Ishikawa (cell line): ENCODE results near the gene SNORC.

Experiments
- CEBPB ChIP-seq: IDR thresholded peaks from 2 replicates; pipeline ENCODE4 v1.6.1; 2012
- CREB1 ChIP-seq: IDR thresholded peaks from 2 replicates; pipeline ENCODE4 v1.6.1; 2012; ENCODE audit warnings: low read depth
- EGR1 ChIP-seq: IDR thresholded peaks from 2 replicates; pipeline ENCODE4 v1.6.1; 2012
- EP300 ChIP-seq: IDR thresholded peaks from 2 replicates; pipeline ENCODE4 v1.6.1; 2012; ENCODE audit warnings: borderline replicate concordance
- FOXM1 ChIP-seq: IDR thresholded peaks from 2 replicates; pipeline ENCODE4 v1.6.1; 2012; ENCODE audit warnings: low read depth, borderline replicate concordance
- NFIC ChIP-seq: IDR thresholded peaks from 2 replicates; pipeline ENCODE4 v1.6.1; 2012
- RAD21 ChIP-seq: IDR thresholded peaks from 2 replicates; pipeline ENCODE4 v1.6.1; 2012; ENCODE audit warnings: low read depth
- TAF1 ChIP-seq: IDR thresholded peaks from 2 replicates; pipeline ENCODE4 v1.6.1; 2012; ENCODE audit warnings: low read depth, mild to moderate bottlenecking
- TCF12 ChIP-seq: IDR thresholded peaks from 2 replicates; pipeline ENCODE4 v1.6.1; 2012; ENCODE audit warnings: low read depth
- TEAD4 ChIP-seq: IDR thresholded peaks from 2 replicates; pipeline ENCODE4 v1.6.1; 2012
- USF1 ChIP-seq: IDR thresholded peaks from 2 replicates; pipeline ENCODE4 v1.6.1; 2012
- YY1 ChIP-seq: IDR thresholded peaks from 2 replicates; pipeline ENCODE4 v1.6.1; 2012; ENCODE audit warnings: low read depth
- ZBTB7A ChIP-seq: IDR thresholded peaks from 2 replicates; pipeline ENCODE4 v1.6.1; 2012; ENCODE audit warnings: low read depth
- TF ChIP-seq, protein P1 (sequence below): IDR thresholded peaks from 2 replicates; pipeline ENCODE4 v1.6.1; 2012; ENCODE audit warnings: low read depth, mild to moderate bottlenecking
- TF ChIP-seq, protein P2 (sequence below): IDR thresholded peaks from 2 replicates; pipeline ENCODE4 v1.6.1; 2012

Gene SNORC

DNA sequence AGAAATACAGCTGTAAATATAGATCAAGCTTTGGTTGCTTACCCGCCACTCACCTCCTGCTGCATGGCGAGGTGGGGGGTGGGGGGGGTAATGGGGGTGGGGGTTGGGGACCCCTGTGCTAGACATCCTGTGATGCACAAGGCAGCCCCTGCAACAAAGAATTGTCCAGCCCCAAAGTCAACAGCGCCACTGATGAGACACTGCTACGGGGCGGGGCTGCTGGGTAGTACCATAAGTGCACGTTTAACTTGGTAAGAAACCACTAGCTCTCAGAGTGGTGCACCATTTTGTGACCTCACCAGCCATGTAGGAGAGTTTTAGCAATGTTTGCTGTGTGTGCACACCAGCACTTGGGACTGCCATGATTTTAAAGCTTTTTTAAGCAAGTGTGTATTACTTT is 40.3 kb downstream of the SNORC start:
- TF ChIP-seq NFIC (no peak), TAF1 (no peak), YY1 (no peak), USF1 (no peak), RAD21 (no peak), EP300 (no peak), EGR1 (no peak), CREB1 (no peak), FOXM1 (no peak), CEBPB (no peak), TCF12 (no peak), ZBTB7A (no peak)
- TF ChIP-seq, protein P1, sequence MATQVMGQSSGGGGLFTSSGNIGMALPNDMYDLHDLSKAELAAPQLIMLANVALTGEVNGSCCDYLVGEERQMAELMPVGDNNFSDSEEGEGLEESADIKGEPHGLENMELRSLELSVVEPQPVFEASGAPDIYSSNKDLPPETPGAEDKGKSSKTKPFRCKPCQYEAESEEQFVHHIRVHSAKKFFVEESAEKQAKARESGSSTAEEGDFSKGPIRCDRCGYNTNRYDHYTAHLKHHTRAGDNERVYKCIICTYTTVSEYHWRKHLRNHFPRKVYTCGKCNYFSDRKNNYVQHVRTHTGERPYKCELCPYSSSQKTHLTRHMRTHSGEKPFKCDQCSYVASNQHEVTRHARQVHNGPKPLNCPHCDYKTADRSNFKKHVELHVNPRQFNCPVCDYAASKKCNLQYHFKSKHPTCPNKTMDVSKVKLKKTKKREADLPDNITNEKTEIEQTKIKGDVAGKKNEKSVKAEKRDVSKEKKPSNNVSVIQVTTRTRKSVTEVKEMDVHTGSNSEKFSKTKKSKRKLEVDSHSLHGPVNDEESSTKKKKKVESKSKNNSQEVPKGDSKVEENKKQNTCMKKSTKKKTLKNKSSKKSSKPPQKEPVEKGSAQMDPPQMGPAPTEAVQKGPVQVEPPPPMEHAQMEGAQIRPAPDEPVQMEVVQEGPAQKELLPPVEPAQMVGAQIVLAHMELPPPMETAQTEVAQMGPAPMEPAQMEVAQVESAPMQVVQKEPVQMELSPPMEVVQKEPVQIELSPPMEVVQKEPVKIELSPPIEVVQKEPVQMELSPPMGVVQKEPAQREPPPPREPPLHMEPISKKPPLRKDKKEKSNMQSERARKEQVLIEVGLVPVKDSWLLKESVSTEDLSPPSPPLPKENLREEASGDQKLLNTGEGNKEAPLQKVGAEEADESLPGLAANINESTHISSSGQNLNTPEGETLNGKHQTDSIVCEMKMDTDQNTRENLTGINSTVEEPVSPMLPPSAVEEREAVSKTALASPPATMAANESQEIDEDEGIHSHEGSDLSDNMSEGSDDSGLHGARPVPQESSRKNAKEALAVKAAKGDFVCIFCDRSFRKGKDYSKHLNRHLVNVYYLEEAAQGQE = no peak

DNA sequence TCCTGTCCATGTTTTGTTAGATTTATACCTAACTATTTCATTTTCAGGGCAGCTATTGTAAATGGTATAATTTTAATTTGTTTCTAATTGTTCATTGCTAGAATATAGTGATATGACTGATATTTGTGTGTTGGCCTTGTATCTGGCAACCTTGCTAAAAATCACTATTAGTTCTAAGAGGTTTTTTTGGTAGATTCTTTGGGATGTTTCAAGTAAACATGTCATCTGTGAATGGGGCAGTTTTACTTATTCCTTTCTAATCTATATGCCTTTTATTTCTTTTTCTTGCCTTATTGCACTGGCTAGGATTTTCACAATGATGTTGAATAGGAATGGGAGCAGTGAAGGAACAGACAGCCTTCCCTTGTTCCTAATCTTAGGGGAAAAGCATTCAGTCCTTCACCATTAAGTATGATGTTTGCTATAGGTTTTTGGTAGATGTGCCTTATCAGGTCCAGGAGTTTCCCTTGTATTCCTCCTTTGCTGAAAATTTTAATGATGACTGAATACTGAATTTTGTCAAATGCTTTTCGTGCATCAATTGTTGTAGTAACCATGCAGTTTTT is 41.7 kb downstream of the SNORC start:
- TF ChIP-seq RAD21 = no peak
- TF ChIP-seq CEBPB = no peak
- no peak for TF ChIP-seq TAF1
- TF ChIP-seq, protein P1 = no peak
- no peak for TF ChIP-seq ZBTB7A
- TF ChIP-seq EP300 = no peak
- no peak for TF ChIP-seq EGR1
- TF ChIP-seq, protein P2, sequence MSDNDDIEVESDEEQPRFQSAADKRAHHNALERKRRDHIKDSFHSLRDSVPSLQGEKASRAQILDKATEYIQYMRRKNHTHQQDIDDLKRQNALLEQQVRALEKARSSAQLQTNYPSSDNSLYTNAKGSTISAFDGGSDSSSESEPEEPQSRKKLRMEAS = no peak
- TF ChIP-seq CREB1 = no peak
- TF ChIP-seq YY1 = no peak
- no peak for TF ChIP-seq TEAD4
- TF ChIP-seq TCF12 = no peak
- TF ChIP-seq NFIC = no peak

- no peak for TF ChIP-seq TCF12
- TF ChIP-seq, protein P1 = no peak
- TF ChIP-seq RAD21 = no peak
- TF ChIP-seq NFIC = no peak
- TF ChIP-seq ZBTB7A = no peak
- TF ChIP-seq USF1 = no peak
- TF ChIP-seq TEAD4 = no peak
- TF ChIP-seq EGR1 = no peak
- no peak for TF ChIP-seq FOXM1
- no peak for TF ChIP-seq CEBPB
- no peak for TF ChIP-seq YY1
- no peak for TF ChIP-seq EP300
Observed at GRCh38 chr2:232913903-232914302, 43.8 kb downstream of the SNORC start.

DNA sequence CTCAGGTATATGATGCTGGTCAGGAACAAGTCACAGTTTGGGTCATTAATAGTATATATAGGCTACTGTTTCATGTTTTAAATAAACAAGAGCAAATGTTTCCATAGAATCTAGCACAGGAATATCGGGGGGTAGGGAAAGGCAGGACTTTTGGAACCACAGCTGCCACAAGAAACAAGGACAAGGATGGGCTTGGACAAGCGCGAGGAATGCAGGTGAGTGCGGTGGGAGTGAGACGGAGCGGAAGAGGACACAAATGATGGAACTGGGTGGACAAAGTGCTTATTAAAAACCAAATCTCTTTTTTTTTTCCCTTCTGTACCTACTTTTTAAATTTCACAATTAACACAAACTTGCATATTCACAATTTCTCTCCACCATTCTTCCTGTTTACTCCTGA is 49.1 kb downstream of the SNORC start:
- TF ChIP-seq TEAD4 (peak; percentile 57), EP300 (no peak)

DNA sequence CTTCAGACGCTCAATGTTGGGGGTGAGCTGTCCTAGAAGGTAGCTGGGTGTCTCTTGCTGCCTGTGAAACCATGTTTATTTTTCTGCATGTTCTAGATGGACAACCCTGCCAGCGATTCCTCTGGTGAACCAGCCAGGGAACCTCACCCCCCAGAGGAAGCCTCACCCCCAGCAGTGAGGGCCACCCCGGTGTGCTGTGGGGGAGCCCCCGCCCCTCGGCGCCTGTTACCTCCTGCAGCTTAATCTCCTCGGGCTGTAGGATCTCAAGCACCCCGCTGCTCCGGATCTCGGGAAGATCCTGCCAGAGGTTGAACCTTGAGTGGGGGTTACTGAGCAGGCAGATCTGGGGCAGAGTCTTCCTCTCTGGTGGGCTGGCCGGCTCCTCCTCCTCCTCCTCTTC is 50.0 kb downstream of the SNORC start:
- TF ChIP-seq CEBPB = no peak
- TF ChIP-seq TEAD4 = no peak
- TF ChIP-seq EGR1 = no peak
- no peak for TF ChIP-seq ZBTB7A
- no peak for TF ChIP-seq TCF12
- no peak for TF ChIP-seq USF1
- TF ChIP-seq NFIC = no peak
- no peak for TF ChIP-seq CREB1
- no peak for TF ChIP-seq EP300
- TF ChIP-seq YY1 = no peak
- no peak for TF ChIP-seq TAF1
